Amniotic epithelial cell (primary cell): ENCODE measurements around the gene PTPRO.
A peak's percentile ranks its signal among the peaks of the same experiment; 100 is the strongest.

Experiments used
- DNase-seq: peaks from one replicate; pipeline ENCODE4 v3.0.0-alpha.2; 2010; ENCODE audit warnings: low read depth

Gene PTPRO

GRCh38 chr12:15561396-15561795 is 239.1 kb downstream of the PTPRO start:
- no peak for DNase-seq

DNA sequence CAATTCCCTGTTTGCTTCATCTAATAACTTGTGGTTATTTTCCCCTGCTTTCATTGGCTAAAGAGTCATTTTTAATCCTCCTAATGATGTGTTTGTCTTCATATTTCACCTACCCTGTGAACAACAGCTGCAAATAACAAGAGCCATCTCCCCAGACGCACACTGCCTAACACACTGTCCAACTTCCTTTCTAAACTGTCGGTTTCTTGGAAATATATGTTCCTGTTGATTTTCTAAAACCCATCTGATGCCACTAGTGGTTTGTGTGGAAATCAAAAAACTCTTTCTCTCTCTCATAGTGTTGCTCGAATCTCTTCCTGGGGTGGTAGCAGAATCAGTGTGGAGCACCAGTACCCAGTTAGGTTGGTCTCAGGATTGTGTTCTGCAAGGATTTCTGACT is 240.0 kb downstream of the PTPRO start:
- no peak for DNase-seq

DNA sequence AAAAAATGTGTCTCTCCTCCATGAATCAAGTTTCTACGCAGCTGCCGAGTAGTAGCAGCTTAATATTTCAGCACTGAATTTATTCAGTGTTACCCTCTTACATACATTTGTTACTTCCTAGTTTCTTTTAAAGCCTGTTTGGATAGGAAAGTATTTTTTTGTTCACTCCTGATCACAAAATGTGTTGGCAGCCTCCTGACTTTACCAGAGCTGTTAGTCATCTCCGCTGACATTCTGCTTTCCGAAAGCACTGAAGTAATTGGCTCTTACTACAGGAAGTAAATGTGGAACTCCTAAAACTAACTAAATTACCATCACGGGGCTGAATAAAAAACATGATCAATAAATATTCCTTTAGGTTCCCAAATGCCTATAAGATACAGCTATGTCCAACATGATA is 241.4 kb downstream of the PTPRO start:
- DNase-seq, result peak; percentile 43

DNA sequence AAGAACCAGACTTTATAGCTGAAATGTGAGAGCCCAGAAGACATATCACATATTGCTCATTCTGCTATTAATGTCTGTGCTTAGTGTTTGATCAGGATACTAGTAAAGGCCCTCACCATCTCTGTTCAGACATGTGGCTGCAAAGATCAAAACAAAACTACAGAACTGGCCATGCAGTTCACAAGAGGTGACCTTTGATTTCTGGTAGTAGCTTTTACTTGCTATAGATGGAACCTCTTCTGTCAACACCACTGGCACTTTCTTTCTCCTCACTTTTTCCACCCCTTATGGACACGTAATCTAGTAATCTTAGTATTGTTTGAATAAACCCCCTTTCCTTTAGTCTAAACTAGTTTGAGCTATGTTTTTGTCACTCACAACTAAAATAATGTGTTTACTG is 252.0 kb downstream of the PTPRO start:
- DNase-seq, result no peak

DNA sequence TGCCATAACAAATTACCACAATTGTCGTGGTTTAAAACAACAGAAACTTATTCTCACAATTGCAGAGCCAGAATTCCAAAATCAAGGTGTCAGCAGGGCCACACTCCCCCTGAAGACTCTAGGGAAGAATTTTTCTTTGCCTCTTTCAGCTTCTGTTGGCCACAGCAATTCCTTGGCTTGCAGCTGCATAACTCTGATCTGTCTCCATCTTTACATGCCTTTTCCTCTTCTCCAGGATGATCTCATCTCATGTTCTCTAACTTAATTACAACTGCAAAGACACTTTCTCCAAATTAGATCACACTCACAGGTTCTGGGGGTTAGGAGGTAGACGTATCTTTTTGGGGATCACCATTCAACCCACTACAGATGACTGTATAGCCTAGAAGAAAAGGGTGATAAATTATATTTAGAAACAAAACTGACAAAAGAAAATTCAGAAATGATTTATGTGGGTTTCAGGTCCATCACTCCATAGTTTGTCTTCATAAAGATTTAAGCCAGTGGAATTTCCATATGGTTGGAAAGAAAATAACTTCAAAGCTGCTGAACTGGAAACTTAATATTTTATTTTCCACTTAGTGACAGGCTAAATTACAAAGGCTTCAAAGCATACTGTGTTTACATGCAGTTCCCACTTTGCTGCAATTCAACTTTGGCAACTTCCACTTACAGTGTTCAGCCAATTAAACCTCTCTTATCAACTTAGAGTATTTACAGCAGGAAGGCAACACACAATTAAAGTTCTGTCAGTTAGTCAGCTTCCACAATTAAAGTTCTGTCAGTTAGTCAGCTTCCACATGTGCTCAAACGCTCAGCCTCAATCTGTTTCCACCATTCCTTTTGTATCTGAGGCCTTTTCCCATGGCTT is 253.6 kb downstream of the PTPRO start:
- no peak for DNase-seq

DNA sequence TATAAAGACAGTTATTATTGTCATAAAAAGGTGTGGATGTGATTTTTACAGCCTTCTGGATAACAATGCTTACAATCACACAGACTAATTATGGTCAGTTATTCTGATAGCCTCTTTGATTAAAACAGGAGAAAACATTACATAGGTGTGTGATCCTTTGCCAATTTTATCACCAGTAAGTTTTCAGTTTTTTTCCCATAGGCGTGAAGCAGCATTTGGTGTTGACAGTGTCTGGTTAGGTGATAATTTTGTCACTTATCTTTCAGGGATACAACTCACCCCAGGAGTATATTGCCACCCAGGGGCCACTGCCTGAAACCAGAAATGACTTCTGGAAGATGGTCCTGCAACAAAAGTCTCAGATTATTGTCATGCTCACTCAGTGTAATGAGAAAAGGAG is 258.1 kb downstream of the PTPRO start:
- no peak for DNase-seq

GRCh38 chr12:15581006-15581405 is 258.7 kb downstream of the PTPRO start:
- DNase-seq, result peak; percentile 56

DNA sequence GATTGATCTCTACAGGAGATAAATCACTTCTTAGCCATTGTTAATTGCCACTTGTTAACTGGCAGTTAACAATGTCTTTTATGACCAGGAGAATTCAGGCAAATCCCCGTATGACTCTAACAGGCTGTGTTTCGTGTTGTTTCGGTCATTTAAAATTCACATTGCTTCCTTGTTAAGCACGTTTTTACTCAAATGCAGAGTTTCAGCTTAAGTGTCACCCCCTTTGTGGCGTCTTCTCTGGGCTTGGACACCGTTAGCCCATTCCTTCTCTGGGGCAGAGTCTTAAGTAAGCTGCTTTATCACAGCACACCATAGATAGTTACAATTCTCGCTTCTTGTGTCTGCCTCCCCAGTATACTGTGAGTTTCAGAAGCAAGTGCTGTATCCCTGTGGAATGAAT is 261.5 kb downstream of the PTPRO start:
- no peak for DNase-seq

GRCh38 chr12:15584366-15585041 is 262.2 kb downstream of the PTPRO start:
- peak; percentile 76 for DNase-seq

DNA sequence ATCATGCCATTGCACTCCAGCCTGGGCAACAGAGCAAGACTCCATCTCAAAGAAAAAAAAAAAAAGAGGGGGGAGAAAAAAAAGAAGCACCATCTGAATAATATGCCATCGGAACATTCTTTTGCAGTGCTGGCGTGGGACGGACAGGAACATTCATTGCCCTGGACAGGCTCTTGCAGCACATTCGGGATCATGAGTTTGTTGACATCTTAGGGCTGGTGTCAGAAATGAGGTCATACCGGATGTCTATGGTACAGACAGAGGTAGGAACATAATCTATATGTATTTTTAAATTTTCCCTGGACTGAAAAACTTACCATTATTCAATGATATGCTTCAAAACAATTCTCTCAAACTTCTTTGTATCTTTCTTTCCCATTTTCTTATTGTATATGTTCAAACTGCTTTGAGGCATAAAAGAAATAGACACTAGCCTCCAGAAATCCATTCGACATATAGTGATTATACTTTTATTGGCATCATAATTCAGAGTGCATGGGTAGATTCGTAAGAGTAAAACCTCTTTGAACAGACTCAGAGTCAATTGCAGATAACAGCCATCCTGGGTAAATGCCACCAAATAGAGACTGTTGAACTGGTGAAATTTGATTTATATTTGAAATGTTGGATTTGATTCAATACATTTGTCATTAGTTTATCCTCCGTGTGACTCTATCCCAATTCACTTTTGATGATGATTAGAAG is 267.2 kb downstream of the PTPRO start:
- DNase-seq, result peak; percentile 19

GRCh38 chr12:15590180-15590826 is 268.0 kb downstream of the PTPRO start:
- peak; percentile 64 for DNase-seq

DNA sequence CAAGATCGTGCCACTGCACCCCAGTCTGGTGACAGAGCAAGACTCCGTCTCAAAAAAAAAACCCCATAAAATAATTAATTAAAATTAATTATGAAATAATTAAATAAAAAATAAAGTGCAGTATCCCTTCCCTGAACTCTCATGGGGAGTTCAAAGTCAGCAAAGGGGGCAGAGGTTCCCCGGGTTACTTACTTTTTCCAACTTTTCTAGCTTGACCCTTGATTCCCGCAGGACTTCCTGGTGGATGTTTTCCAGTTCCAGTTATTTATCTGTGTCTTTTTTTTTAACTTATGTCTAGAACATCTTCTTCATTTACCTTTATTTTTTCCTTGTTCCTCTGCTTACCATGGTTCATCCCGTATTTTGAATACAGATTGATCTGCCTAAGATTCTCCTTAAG is 269.5 kb downstream of the PTPRO start:
- DNase-seq, result no peak

GRCh38 chr12:15592934-15593333 is 270.6 kb downstream of the PTPRO start:
- DNase-seq, result peak; percentile 53

GRCh38 chr12:15596174-15596573 is 273.9 kb downstream of the PTPRO start:
- no peak for DNase-seq

- no peak for DNase-seq
Measured at GRCh38 chr12:15597125-15597830, 275.0 kb downstream of the PTPRO start.

DNA sequence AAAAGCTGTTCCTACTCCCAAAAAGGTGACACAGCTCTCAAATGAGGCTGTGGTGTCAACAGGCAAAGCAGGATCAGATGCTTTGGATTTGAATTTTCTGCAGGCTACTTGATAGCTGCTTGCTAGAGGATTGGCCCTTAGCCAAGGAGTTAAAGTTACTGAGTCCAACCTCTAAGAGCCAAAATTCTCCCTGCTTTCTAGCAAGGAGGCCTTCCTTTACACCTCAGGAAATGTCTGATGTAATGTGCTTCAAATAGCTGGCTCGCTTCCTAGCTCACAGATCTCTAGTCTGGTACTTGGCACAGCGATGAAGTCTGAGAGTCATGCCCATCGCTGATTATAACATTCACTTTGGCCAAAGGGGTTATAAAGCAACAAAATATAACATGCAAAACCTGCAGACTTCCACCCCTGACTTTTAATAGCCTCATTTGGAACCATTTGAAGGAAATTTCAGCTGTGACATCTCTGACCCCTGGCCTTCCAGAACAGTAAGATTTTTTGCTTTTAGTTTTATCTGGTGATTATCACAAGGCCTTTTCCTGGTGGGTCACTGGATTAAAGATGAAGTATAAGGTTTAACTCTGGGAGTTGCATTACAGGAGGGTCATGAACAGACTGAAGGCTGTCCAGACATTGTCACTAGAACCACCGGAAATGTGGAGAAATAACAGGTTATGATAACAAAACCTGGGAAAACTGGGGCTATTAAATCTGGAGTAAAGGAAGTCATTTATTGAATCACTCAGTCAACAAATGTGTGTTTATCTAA is 277.1 kb downstream of the PTPRO start:
- DNase-seq, result peak; percentile 76

GRCh38 chr12:15600223-15600935 is 278.1 kb downstream of the PTPRO start:
- DNase-seq, result no peak

DNA sequence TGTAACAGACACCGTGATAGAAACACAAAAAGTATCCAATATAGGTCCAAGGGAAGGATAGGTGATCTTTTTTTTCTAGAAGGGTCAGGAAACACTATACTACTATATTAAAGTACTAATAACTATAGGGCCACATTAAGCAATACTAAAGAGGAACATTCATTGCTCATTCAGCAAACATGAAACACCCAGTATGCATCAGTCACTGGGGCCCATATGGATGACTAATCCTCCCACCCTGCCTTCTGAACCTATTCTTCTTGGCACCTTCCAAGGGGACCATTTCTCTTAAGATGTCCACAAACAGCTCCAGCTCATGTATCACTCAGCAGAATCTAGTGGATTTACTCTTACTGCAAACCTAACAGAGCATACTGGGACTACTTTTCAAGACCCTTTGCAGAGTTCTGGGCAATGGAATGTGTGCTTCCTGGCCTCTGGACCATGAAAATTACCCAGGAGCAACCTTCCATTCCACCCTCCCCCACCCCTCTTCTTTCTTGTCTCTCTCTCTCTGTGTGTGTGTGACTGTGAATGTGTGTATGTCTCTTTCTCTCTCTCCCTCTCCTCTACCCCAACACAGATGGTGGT is 279.0 kb downstream of the PTPRO start:
- DNase-seq, result peak; percentile 93

DNA sequence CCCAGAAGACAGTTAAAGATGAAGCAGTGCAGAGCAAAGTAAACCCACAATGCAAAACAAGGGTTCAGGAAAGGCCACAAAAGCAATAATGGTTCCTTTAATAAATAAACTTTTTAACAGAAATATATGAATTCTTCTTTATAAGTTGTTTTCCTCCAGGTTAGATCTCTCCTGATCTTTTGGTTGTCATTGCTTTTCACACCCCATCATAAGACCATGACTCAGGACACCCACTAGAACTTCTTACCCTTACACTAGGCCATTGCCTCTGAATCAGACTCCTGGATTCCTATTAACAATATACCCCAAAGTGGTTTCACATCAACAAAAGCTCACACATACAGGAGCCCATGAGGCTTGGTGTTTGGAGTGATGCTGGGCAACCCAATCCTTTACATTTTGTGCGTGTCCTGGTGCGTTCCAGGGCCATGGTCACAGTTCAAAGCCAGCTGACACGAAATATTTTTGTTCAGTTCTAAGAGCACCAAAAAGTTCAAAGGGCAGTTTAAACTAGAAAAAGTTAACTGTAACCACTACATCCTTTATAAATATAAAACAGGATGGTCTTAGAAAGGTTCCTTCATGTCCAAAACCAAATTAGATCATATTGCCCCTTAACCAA is 279.9 kb downstream of the PTPRO start:
- no peak for DNase-seq
